HG03280 (cell line): ENCODE measurements around the gene FRYL.

Experiments
- ATAC-seq: cut with Tn5 transposase; IDR thresholded peaks from one replicate; pipeline ENCODE4 v1.9.1; 2021; ENCODE audit warnings: mild to moderate bottlenecking, moderate library complexity; ENCODE audit not compliant: unreplicated experiment

FRYL gene

DNA sequence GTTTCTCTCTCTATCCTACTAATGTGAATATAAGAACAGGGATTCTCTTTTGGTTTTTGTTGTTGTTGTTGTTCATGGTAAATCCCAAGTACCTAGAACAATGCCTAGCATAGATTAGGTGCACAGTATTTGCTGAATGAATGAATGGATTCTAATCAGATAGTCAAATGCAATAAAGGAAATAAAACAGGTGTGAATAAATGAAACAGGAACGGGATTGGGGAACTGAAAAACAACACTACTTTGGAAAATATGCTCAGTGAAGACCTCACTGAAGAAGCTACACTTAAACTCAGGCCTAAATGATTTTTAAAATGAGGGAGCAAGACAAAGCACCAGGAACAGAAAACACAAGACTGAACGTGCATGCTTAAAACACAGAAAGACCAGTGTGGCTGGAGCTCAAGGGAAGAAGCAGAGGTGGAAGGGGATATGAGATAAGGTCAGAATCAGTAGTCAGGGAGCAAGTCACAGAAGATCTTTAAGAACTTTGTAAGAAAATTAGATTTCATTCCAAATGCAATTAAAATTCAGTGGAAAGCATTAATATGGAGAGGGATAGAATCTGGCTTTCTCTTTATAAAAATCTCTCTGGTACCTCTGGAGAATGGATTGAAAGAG is 145.3 kb downstream of the FRYL start:
- no peak for ATAC-seq

DNA sequence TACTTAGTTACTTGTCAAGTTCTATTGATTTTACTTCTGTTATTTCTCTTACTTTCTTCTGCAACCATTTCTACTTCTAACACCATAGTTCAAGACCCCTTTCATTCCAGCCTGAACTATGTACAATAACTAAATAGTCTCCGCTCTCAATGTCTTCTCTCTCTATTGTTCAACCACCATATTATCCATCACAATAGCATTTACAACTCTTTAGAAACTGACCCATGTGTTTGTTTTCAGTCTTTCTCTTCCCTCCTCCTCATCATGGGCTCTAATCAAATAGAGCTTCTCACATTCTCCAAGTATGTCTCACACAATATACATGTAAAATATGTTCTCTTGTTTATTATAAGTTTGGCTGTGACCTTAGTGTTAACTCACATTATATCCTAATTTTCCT is 146.4 kb downstream of the FRYL start:
- no peak for ATAC-seq

DNA sequence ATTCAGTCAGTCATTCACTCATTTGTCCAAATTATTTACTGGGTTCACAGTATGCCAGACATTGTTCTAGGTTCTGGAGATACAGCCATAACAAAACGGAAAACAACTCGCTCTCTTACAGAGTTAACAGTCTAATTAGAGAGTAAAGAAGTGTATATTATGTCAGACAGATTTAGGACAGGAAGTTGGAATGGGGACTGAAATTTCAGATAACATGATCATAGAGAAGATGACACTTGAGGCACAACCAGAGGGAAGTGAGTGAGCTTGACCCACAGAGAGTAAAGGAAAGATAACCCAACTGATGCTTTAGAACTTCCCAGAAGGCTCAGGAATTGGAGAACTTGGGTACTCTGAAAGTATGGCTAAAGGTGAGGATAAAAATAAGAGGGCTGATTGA is 150.6 kb downstream of the FRYL start:
- ATAC-seq = no peak

DNA sequence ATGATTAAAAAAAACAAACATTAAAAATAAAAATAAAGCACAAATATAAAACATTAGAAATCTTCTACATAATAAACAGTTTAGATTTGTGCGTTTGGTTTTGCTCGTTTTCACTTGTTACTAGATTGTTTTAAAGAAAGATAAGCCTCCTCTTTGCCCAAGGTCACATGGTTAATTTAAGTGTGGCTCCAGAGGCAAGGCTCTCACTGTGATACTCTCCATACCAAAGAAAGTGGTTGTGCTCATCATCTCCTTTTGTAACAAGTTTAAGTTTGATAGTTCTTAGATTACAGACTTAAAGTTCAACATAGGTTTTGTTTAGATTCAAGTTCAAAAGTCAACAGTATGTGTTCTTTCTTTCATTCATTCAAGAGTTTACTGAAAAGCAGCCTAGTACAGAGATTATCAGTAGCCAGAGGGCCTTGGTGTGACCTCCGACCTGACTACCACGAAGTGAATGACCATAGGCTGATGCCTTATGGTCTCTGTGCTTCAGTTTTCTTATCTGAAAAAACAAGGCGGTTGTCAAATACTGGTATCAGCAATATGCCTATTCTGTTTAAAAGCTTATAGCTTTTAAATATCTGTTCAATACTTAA is 156.8 kb downstream of the FRYL start:
- no peak for ATAC-seq

DNA sequence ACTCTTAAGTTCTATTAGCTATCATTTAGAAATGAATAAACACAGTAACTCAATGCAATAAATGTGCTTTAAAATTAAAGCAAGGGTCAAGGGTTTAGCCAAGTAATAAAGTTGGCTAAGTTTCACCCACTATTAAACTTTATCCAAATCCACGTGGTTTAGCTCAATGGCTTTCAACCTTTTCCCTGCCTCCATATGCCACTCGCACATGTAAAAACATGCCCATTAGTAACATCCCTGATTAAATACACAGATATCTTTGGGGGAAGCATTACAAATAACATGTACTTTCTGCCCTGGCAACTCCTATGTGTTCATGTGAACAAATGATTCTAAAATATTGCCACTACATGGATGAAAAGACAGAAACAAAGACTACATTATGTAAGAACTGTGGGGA is 159.2 kb downstream of the FRYL start:
- no peak for ATAC-seq

DNA sequence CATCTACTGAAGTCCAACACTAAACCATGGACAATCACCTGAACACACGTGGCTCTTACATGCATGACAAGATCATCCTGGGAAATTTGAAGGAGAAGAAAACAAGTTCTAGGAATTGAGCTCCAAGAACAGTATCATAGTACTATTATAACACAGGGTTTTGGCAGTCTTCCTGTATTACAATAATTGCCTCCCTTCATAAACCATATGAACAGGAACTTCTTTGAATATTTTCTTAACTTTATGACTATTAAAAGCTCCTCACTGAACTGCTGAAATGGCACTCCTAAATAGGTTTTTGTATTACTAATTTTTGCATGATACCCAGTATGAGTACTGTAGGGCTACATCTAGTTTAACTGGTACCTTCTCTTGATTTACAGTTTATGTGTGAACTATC is 160.0 kb downstream of the FRYL start:
- ATAC-seq = no peak

DNA sequence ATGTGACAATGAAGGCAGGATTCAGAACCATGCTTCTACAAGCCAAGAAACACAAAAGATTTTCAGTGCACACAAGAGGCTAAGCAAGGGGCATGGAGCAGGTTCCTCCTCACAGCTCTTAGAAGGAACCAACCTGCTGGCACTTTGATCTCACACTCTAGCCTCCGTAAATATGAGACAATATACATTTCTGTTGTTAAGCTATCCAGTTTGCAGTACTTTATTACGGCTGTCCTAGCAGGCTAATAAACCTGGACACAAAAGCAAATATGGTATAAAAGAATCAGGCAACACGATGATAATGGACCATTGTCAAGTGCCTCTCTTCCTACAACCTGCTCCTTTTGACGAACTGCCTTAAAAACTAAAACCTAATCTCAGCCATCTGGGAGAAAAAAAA is 175.6 kb downstream of the FRYL start:
- no peak for ATAC-seq

DNA sequence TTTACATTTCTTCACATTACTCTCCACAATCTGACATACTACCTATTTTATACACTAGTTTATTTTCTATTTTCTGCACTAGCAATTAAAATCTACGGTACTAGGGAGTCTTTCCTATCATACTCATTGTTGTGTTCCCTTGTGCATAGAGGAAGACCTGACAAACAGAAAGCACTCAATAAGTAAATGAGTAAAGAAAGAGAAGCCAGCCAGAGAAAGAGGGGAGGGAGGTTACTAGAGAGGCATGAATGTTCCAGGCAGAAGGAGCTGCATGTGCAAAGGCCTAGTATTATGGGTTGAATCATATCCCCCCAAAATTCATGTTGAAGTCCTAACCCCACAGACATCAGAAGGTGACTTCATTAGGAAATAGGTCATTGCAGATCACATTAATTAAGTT is 176.0 kb downstream of the FRYL start:
- ATAC-seq = no peak

DNA sequence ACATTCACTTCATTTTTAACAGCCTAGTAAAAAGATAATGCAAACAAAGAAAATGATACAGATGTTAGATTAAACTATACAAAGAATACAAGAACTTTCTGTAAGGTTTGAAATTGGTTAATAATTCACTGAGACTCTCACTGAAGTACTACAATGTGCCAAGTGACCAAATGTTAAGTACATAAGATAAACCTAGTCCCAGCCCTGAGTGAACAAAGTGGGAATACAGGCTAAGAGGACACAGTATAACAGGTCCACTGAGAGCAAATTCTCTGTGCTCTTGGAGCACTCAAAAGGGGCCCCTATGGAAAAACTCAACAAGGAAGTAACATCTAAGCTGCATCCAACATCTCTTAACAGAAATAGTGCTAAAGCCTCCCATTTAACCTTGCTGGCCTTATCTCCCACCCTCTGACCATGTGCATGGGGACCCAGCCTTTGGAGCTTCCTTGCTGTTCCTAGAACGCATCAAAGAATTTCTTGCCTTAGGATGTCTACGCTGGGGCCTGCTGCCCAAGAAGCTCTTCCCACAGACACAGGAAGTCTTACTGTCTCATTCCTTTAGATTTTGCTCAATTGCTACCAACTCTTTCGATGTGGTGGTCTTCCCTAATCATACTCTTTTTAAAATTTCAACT is 176.6 kb downstream of the FRYL start:
- no peak for ATAC-seq

DNA sequence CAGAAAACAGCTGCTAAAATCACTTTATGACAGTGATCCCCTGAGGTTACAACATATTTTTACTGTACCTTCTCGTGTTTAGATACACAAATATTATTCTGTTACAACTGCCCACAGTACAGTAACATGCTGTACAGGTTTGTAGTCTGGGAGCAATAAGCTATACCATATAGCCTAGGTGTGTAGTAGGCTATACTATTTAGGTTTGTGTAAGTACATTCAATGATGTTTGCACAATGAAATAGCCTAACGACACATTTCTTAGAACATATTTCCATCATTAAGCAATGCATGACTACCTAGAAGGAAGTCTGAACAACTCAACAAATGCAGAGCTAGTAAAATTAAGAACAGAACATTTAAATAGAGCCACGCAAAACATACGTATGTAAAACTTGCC is 177.3 kb downstream of the FRYL start:
- no peak for ATAC-seq

DNA sequence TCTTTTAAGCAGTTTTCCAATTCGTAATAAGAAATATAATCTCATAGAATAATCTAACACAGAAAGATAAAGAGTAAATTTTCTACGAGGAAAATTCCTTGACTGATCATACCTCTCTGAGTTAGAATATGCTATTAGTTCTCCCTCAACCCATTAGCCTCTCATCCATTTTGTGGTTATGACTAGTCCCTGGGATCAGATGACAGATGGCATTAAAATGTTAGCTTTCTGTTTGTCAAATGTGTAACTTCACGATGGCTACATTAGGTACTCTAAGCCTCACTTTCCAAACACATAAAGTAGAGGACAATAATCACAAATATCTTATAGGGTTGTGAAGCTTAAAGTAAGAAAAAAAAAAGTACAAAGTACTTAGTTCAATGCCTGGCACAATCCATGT is 177.9 kb downstream of the FRYL start:
- ATAC-seq = no peak

DNA sequence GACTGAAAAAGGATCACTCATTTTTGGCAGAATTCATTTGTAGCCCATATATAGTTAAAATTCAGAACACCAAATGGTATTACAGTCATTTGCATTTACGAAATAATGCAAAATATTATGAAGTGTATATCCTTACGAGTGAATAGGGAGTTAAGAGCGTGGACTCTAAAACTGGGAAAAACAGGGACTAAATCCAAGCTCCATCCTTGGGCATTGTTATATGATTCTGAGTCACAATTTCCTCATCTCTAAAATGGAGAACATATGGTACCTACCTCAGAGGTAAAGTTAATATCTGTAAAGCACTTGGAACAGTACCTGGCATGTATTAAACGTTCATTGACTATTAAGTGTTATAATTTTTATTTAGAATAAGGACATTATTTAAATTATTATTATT is 183.7 kb downstream of the FRYL start:
- no peak for ATAC-seq

DNA sequence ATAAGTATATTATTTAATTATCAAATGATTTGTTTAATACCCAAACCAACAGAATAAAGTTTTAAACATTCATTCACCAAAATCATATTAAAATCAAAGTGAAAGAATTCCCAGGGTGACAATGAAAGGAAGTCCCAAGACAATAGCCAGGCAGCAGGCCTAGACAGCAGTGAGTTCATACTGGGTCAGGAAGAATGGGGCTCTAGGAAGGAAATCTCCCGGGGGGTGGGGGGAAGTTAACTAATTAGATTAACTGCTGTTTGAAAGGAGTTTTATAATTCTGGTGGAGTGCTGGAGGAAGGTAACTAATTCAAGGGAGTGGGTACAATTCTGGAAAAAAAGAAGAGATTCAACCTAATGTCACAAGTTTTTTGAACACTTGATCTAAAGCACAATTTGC is 185.9 kb downstream of the FRYL start:
- no peak for ATAC-seq

DNA sequence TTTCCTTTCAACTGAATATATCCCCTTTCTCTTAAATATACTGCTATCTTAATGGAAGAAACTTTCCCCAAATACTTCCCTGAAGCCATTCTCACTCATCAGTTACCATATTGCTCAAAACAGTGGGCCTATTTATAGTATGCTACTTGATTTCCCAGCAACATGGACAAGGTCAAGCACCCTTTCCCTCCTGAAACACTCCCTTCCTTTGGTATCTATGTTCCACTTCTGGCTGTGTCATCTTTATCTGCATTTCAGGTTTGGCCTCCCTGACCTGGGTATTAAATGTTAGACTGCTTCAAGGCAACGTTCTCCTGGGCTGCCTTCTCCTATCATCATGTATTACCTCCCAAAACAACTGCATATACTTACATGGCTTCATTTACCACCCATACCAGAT is 188.7 kb downstream of the FRYL start:
- ATAC-seq = no peak

DNA sequence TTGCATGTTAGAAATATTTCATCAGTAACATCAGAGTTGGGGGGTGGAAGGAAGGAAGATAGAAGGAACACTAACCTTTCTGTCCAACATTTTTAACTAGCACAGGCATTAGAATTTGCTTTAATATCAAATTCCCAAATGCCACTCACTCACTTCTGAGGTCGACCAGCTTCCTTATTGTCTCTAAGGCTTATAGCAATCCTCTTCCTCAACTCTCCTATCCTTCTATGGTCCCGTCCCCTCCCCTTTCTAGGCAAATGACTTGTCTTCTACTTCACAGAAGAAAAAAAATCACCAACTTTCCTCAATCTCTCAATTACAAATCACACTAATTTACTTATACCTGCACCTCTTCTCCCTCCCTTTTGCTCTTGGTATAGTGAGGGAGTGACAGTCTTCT is 189.2 kb downstream of the FRYL start:
- no peak for ATAC-seq

DNA sequence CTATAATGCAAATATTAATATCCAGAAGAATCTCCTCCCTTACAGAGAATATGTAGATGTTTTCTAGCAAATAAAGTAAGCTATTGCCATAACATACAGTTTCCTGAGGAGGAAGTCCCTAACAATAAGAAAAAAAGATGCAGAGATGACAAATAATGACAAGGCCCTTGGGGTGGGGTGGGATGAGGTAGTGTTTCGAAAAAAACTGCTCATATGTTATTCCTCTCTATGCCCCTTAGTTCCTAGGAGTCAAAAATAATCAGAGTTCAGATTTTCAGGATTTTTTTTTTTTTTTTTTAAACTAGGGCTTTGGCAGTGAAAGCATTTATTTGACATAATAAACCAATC is 191.0 kb downstream of the FRYL start:
- no peak for ATAC-seq

DNA sequence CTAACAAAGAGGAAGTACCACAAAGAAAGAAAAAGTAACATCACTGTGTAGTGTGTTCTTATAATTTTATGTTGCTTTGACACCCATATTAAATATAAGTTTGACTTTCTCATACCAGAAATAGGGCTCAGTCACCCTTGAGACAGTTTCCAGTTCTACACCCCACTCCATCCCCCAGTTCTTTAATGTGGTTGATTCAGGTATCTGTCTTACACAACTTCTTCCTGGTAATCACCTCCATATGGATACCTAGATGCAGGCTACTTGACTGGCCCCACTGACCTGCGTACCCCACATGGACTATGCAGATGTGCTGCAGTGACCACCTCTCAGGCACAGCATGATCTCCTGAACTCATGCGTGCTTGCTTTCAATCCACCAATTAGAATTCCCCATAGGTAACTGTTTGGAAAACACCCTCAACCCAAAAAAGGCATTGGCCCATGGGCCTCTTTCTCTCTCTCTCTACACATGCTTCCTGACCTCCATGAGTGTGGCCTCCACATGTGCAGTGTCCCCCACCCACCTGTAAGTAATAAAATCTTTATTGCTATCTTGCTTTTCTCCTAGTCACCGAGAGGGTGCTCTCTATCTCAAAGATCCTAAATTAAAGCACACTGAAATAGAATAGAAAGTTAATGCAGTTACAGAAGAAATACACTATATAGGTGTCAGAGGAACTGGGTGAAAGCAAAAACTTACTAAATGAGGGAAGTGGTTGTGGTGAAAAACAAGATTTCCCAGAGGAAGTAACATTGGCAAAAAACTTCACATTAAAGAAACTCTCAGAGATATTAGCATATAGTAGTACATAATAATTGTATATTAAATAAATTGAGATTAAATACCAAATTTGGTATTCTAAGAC is 191.6 kb downstream of the FRYL start:
- no peak for ATAC-seq

DNA sequence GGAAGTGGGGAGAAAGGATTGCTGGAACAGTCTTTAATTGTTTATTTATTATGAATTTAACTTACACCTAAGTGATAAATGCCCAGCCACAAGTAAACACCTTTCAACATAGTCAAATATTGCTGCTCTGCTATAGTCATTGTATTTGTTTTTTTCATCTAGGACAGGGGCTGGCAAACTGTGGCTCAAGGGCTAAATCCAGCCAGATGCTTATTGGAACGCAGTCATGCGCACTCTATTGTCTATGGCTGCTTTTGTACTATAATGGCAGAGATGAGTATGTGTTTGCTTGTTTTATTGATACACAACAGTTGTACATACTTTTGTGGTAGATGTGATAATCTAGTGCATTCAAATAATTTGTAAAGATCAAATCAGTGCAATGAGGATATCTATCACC is 194.7 kb downstream of the FRYL start:
- ATAC-seq = no peak

DNA sequence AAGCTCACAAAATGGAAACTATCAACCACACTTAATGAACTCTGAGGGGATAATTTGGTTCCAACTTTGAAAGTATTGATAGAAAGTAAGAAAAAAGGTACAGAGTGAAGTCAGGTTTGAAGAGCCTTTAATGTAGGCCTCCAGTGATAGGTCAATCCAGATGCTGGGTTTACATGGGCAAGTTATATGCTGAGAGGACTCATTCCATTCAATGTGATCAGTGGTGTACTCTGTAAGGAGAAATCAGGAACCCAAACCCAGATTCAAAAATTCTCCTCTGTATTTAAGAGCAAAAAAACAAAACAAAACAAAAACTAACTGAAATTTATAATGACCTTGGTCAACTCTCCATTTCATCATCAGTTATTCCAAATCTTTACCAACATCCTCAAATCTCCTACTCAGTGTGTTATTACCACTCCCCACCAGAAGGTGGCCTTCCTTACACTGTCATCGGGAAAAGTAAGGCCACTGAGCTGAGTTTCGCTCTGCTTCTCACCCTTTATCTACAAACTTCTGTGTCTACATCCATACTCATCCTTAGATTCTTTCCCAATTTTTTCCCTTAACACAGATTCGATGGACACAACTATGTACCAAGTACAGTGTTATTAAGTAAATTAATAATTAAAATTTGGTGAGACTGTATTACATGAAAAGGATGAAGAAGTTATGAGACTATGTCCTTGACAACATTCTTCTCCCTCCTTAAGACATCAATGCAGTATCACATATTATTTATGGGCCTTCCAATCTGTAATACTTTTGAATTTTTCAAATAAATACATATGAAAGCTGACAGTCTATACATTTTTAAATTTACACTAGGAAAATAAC is 201.7 kb downstream of the FRYL start:
- ATAC-seq = peak; percentile 84

DNA sequence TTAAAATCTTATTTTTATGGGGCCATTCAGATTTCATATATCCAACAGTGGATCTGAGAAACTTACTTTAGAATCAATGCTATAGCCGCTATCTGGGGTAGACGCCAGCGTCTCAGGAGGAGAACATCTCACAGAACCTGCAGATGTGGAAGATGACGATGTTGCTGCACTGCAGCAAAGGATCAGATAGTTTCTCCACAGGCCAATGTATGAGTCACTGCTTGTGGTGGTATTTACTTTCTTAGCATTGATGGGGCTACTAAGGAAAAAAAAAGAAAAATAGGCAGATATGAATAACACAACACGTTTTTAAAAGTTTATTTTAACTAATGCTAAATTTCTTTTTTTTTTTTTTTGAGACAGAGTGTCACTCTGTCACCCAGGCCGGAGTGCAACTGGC is 204.1 kb downstream of the FRYL start:
- ATAC-seq = no peak

DNA sequence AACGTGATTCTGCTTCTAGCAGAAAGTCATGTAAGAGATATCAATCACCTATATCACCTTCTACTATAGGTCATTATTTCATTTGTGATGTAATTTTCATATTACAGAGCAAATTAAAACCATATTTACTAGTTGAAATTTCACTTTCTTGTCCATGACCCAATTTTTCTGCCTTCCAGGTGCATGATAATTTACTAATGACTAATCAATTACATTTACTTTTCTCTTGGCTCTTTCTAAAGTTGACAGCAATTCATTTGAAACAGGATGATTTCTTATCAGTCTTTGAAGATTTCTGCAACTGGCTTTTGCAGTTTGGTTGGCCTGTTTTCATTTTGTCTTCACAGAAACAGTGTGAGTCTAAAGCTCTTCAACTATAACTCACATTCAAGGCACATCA is 208.6 kb downstream of the FRYL start:
- no peak for ATAC-seq
